ENCODE measurements around the gene PDZD2.
"Not testable (repeated sequence)": the region's sequence is repeated elsewhere in the genome, so short reads cannot be mapped to it uniquely, and the experiment has no call there.

PDZD2 gene

GRCh38 chr5:32003981-32004380, 365.1 kb downstream of the PDZD2 start:
- no peak overlapping the region for H3K9ac ChIP-seq (ENCODE audit: insufficient read length, low read depth)
- H3K4me1 ChIP-seq (ENCODE audit: insufficient read depth, insufficient read length): no peaks in the 10 kb centered on the region
- H3K36me3 ChIP-seq (ENCODE audit: insufficient read depth, insufficient read length, low read length): peaks cover 9% of the 10 kb centered on the region
- TF ChIP-seq YY1 (IDR thresholded peaks at IDR 0.05; ENCODE audit: insufficient read depth, insufficient read length) (no peak), SUZ12 (IDR thresholded peaks at IDR 0.05; ENCODE audit: extremely low read depth, insufficient read depth, insufficient read length) (no peak), ZNF274 (IDR thresholded peaks at IDR 0.05; ENCODE audit: low read depth, low read length) (no peak)
- no peaks in the 10 kb centered on the region for H3K27me3 ChIP-seq (ENCODE audit: insufficient read depth, insufficient read length)
- DNase-seq (ENCODE audit: low read depth, low spot score): no peak
- no peaks in the 10 kb centered on the region for H3K9me3 ChIP-seq (ENCODE audit: insufficient read depth, low read length)
- H3K4me3 ChIP-seq (ENCODE audit: insufficient read length, low read depth): no peak overlapping the region

- DNase-seq (ENCODE audit: low read depth, low spot score): no peak
- Histone ChIP-seq H3K9me3 (ENCODE audit: insufficient read depth, low read length) (no peaks in the 10 kb centered on the region), H3K36me3 (ENCODE audit: insufficient read depth, insufficient read length, low read length) (peaks cover 9% of the 10 kb centered on the region), H3K9ac (ENCODE audit: insufficient read length, low read depth) (no peak overlapping the region), H3K4me3 (ENCODE audit: insufficient read length, low read depth) (no peak overlapping the region), H3K27me3 (ENCODE audit: insufficient read depth, insufficient read length) (no peaks in the 10 kb centered on the region), H3K4me1 (ENCODE audit: insufficient read depth, insufficient read length) (no peaks in the 10 kb centered on the region)
- no peak for TF ChIP-seq YY1 (IDR thresholded peaks at IDR 0.05; ENCODE audit: insufficient read depth, insufficient read length)
Observed at GRCh38 chr5:32004404-32004803, 365.5 kb downstream of the PDZD2 start.

GRCh38 chr5:32008746-32009145, 369.8 kb downstream of the PDZD2 start:
- Histone ChIP-seq H3K9ac (ENCODE audit: insufficient read length, low read depth) (no peak overlapping the region), H3K27me3 (ENCODE audit: insufficient read depth, insufficient read length) (no peaks in the 10 kb centered on the region), H3K4me3 (ENCODE audit: insufficient read length, low read depth) (no peak overlapping the region), H3K4me1 (ENCODE audit: insufficient read depth, insufficient read length) (no peaks in the 10 kb centered on the region), H3K36me3 (ENCODE audit: insufficient read depth, insufficient read length, low read length) (no peaks in the 10 kb centered on the region), H3K9me3 (ENCODE audit: insufficient read depth, low read length) (no peaks in the 10 kb centered on the region)
- no peak for DNase-seq (ENCODE audit: low read depth, low spot score)
- TF ChIP-seq SUZ12 (IDR thresholded peaks at IDR 0.05; ENCODE audit: extremely low read depth, insufficient read depth, insufficient read length) (no peak), YY1 (IDR thresholded peaks at IDR 0.05; ENCODE audit: insufficient read depth, insufficient read length) (no peak), ZNF274 (IDR thresholded peaks at IDR 0.05; ENCODE audit: low read depth, low read length) (no peak)

- DNase-seq (ENCODE audit: low read depth, low spot score): no peak
- no peaks in the 10 kb centered on the region for H3K27me3 ChIP-seq (ENCODE audit: insufficient read depth, insufficient read length)
- peaks cover 13% of the 10 kb centered on the region for H3K4me1 ChIP-seq (ENCODE audit: insufficient read depth, insufficient read length)
- H3K36me3 ChIP-seq (ENCODE audit: insufficient read depth, insufficient read length, low read length): no peaks in the 10 kb centered on the region
- TF ChIP-seq ZNF274 (IDR thresholded peaks at IDR 0.05; ENCODE audit: low read depth, low read length): no peak
- no peak for TF ChIP-seq YY1 (IDR thresholded peaks at IDR 0.05; ENCODE audit: insufficient read depth, insufficient read length)
- no peak for TF ChIP-seq SUZ12 (IDR thresholded peaks at IDR 0.05; ENCODE audit: extremely low read depth, insufficient read depth, insufficient read length)
- no peaks in the 10 kb centered on the region for H3K9me3 ChIP-seq (ENCODE audit: insufficient read depth, low read length)
- H3K9ac ChIP-seq (ENCODE audit: insufficient read length, low read depth): no peak overlapping the region
- no peak overlapping the region for H3K4me3 ChIP-seq (ENCODE audit: insufficient read length, low read depth)
Observed at GRCh38 chr5:32013658-32014057, 374.7 kb downstream of the PDZD2 start.

- no peak for DNase-seq (ENCODE audit: low read depth, low spot score)
- Histone ChIP-seq H3K27me3 (ENCODE audit: insufficient read depth, insufficient read length) (no peaks in the 10 kb centered on the region), H3K4me3 (ENCODE audit: insufficient read length, low read depth) (no peak overlapping the region), H3K4me1 (ENCODE audit: insufficient read depth, insufficient read length) (peaks cover 13% of the 10 kb centered on the region), H3K36me3 (ENCODE audit: insufficient read depth, insufficient read length, low read length) (no peaks in the 10 kb centered on the region), H3K9me3 (ENCODE audit: insufficient read depth, low read length) (no peaks in the 10 kb centered on the region), H3K9ac (ENCODE audit: insufficient read length, low read depth) (no peak overlapping the region)
- TF ChIP-seq SUZ12 (IDR thresholded peaks at IDR 0.05; ENCODE audit: extremely low read depth, insufficient read depth, insufficient read length) (no peak), YY1 (IDR thresholded peaks at IDR 0.05; ENCODE audit: insufficient read depth, insufficient read length) (no peak), ZNF274 (IDR thresholded peaks at IDR 0.05; ENCODE audit: low read depth, low read length) (no peak)
Observed at GRCh38 chr5:32014096-32014745, 375.3 kb downstream of the PDZD2 start.

GRCh38 chr5:32015262-32015661, 376.3 kb downstream of the PDZD2 start:
- DNase-seq (ENCODE audit: low read depth, low spot score); H3K36me3 ChIP-seq (ENCODE audit: insufficient read depth, insufficient read length, low read length); H3K27me3 ChIP-seq (ENCODE audit: insufficient read depth, insufficient read length); H3K9ac ChIP-seq (ENCODE audit: insufficient read length, low read depth); H3K9me3 ChIP-seq (ENCODE audit: insufficient read depth, low read length); H3K4me3 ChIP-seq (ENCODE audit: insufficient read length, low read depth): not testable (repeated sequence)
- H3K4me1 ChIP-seq (ENCODE audit: insufficient read depth, insufficient read length): peaks cover 13% of the 10 kb centered on the region

- H3K9ac ChIP-seq (ENCODE audit: insufficient read length, low read depth): peak overlapping the region; percentile 42
- DNase-seq (ENCODE audit: low read depth, low spot score): no peak
Observed at GRCh38 chr5:32017692-32018367, 378.9 kb downstream of the PDZD2 start.

More at GRCh38 chr5:32017692-32018367, 378.9 kb downstream of the PDZD2 start:
- peaks cover 13% of the 10 kb centered on the region for H3K4me1 ChIP-seq (ENCODE audit: insufficient read depth, insufficient read length)
- H3K4me3 ChIP-seq (ENCODE audit: insufficient read length, low read depth): no peak overlapping the region
- no peaks in the 10 kb centered on the region for H3K27me3 ChIP-seq (ENCODE audit: insufficient read depth, insufficient read length)
- no peaks in the 10 kb centered on the region for H3K9me3 ChIP-seq (ENCODE audit: insufficient read depth, low read length)
- no peaks in the 10 kb centered on the region for H3K36me3 ChIP-seq (ENCODE audit: insufficient read depth, insufficient read length, low read length)
- TF ChIP-seq YY1 (IDR thresholded peaks at IDR 0.05; ENCODE audit: insufficient read depth, insufficient read length) (no peak), ZNF274 (IDR thresholded peaks at IDR 0.05; ENCODE audit: low read depth, low read length) (no peak), SUZ12 (IDR thresholded peaks at IDR 0.05; ENCODE audit: extremely low read depth, insufficient read depth, insufficient read length) (no peak)

Data from NT2/D1 (cell line).